OCI-LY1 (cell line): Measurements from ENCODE around the gene IFT81.

Experiments used
- H2AFZ ChIP-seq: fragments of 200-600 bp; sonication (generic), shearing (Covaris generic); 2 replicates; pipeline ENCODE4 v1.6.0; 2014; ENCODE audit warnings: antibody characterized with exemption, mild to moderate bottlenecking, low read length
- H3F3A ChIP-seq: fragments of 200-600 bp; sonication (generic), shearing (Covaris generic); 2 replicates; pipeline ENCODE4 v1.6.0; 2014; ENCODE audit warnings: mild to moderate bottlenecking, antibody characterized with exemption, low read length, moderate library complexity; ENCODE audit not compliant: insufficient read depth
- H3K27ac ChIP-seq: fragments of 200-600 bp; sonication (generic); 2 replicates; pipeline ENCODE4 v1.5.1; 2014; ENCODE audit warnings: low read length, mixed run types, mild to moderate bottlenecking, low read depth; ENCODE audit not compliant: poor library complexity, severe bottlenecking
- H3K27me3 ChIP-seq: fragments of 200-600 bp; sonication (generic); 2 replicates; pipeline ENCODE4 v1.6.0; 2014; ENCODE audit warnings: antibody characterized with exemption, mild to moderate bottlenecking, low read length, moderate library complexity; ENCODE audit not compliant: insufficient read depth
- H3K36me3 ChIP-seq: fragments of 200-600 bp; sonication (generic); 2 replicates; pipeline ENCODE4 v1.6.1; 2014; ENCODE audit warnings: mild to moderate bottlenecking, antibody characterized with exemption, low read length, moderate library complexity, mixed read lengths; ENCODE audit not compliant: insufficient read depth
- H3K4me1 ChIP-seq: fragments of 200-600 bp; sonication (generic); 2 replicates; pipeline ENCODE4 v1.5.1; 2014; ENCODE audit warnings: mild to moderate bottlenecking, low read length, moderate library complexity; ENCODE audit not compliant: insufficient read depth, severe bottlenecking
- H3K4me2 ChIP-seq: fragments of 200-600 bp; sonication (generic), shearing (Covaris generic); 2 replicates; pipeline ENCODE4 v1.6.1; 2014; ENCODE audit warnings: low read length
- H3K4me3 ChIP-seq: fragments of 200-600 bp; sonication (generic); 2 replicates; pipeline ENCODE4 v1.5.1; 2014; ENCODE audit warnings: low read length, low read depth, mild to moderate bottlenecking, mixed read lengths; ENCODE audit not compliant: poor library complexity, severe bottlenecking
- H3K79me2 ChIP-seq: fragments of 200-600 bp; shearing (Covaris generic); 2 replicates; pipeline ENCODE4 v1.6.1; 2016; ENCODE audit warnings: mixed run types, low read length, mixed read lengths; ENCODE audit not compliant: insufficient read depth
- H3K9ac ChIP-seq: fragments of 200-600 bp; sonication (generic), shearing (Covaris generic); 2 replicates; pipeline ENCODE4 v1.6.1; 2014; ENCODE audit warnings: mild to moderate bottlenecking, low read length, mixed read lengths
- H3K9me2 ChIP-seq: fragments of 200-600 bp; sonication (generic), shearing (Covaris generic); 2 replicates; pipeline ENCODE4 v1.6.1; 2014; ENCODE audit warnings: low read depth, mild to moderate bottlenecking, low read length, mixed read lengths
- H3K9me3 ChIP-seq: fragments of 200-600 bp; shearing (Covaris generic); 2 replicates; pipeline ENCODE4 v1.6.1; 2014; ENCODE audit warnings: low read length, mixed read lengths
- H4K20me1 ChIP-seq: fragments of 200-600 bp; sonication (generic), shearing (Covaris generic); 2 replicates; pipeline ENCODE4 v1.6.0; 2016; ENCODE audit warnings: mild to moderate bottlenecking, low read length; ENCODE audit not compliant: insufficient read depth
- CTCF ChIP-seq: fragments of 200-600 bp; sonication (generic), shearing (Covaris generic); IDR thresholded peaks from 2 replicates; pipeline ENCODE4 v1.5.1; 2017; ENCODE audit warnings: mild to moderate bottlenecking, antibody characterized with exemption, low read length, moderate library complexity, mixed read lengths
- EZH2 ChIP-seq: fragments of 200-600 bp; sonication (generic), shearing (Covaris generic); IDR thresholded peaks from 2 replicates; pipeline ENCODE4 v1.8.0; 2017; ENCODE audit warnings: borderline replicate concordance, mixed run types, mild to moderate bottlenecking, antibody characterized with exemption, low read length, moderate library complexity, mixed read lengths

Gene IFT81

DNA sequence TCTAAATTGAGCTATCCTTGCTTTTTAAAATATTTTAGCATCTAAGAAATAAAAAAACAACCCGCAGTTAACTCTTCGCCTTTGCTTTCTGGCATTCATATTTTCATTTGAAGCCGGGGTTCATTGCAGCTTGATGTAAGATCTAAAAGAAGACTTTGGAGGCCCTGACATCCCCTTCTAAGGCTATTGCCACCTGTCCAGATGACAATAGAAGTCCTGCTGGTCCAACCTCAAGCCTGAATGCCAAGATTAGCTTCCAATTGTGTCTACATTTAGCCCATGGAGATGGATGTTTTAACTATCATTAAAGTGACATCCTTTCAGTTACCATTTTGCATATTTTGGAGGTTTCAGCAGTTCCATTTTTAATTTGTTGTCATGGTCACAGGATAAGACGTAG lies 105.3 kb downstream of the IFT81 start:
- H3K4me2 ChIP-seq: no peak overlapping the region
- no peaks in the 10 kb centered on the region for H3K4me1 ChIP-seq
- H3K9ac ChIP-seq: no peak overlapping the region
- no peak overlapping the region for H2AFZ ChIP-seq
- H3F3A ChIP-seq: no peaks in the 10 kb centered on the region
- no peak overlapping the region for H3K4me3 ChIP-seq
- H3K9me2 ChIP-seq: no peaks in the 10 kb centered on the region
- H3K36me3 ChIP-seq: no peaks in the 10 kb centered on the region
- H3K79me2 ChIP-seq: no peaks in the 10 kb centered on the region
- H3K9me3 ChIP-seq: no peaks in the 10 kb centered on the region
- TF ChIP-seq CTCF (no peak), EZH2 (no peak)
- no peaks in the 10 kb centered on the region for H4K20me1 ChIP-seq
- no peak overlapping the region for H3K27ac ChIP-seq
- H3K27me3 ChIP-seq: no peaks in the 10 kb centered on the region

- Histone ChIP-seq H2AFZ (no peak overlapping the region), H3K4me2 (no peak overlapping the region), H4K20me1 (no peaks in the 10 kb centered on the region), H3K79me2 (no peaks in the 10 kb centered on the region), H3K27ac (no peak overlapping the region), H3K4me3 (no peak overlapping the region), H3F3A (no peaks in the 10 kb centered on the region), H3K9me2 (no peaks in the 10 kb centered on the region), H3K4me1 (no peaks in the 10 kb centered on the region), H3K9me3 (no peaks in the 10 kb centered on the region), H3K27me3 (no peaks in the 10 kb centered on the region), H3K9ac (no peak overlapping the region), H3K36me3 (no peaks in the 10 kb centered on the region)
- TF ChIP-seq EZH2 (no peak), CTCF (no peak)
Measured at GRCh38 chr12:110230655-110231054, 106.5 kb downstream of the IFT81 start.

DNA sequence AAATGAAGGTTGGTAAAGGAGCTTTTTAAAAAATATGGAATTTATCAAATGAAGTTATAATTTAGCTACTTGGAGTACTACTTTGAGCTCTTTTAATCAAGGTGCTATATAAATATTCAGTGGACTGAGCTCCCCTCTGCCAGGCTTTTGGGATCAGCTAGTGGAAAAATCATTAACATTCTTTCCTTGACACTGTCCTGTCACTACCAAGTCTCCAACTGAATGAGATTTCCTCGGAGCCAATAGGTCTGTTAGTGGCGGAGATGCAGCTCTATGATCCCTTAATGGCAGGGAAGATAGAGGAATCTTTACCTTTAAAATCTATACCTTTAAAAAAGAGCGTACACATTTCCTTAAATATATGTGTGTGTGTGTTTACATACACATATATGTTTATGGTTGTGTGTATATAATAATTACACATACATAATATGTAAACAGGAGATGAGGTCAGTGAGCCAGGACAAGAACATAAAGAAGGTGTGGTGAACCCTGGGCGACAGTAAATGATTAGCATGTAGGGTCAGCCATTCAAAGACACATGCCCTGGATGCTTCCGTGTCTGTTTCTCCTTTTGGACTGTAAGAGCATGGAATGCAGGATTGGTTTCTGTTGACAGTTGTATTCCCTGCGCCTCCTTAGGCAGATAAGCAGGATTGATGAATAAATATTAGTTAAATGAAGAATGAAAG lies 109.2 kb downstream of the IFT81 start:
- H3K36me3 ChIP-seq: no peaks in the 10 kb centered on the region
- no peaks in the 10 kb centered on the region for H3K79me2 ChIP-seq
- H4K20me1 ChIP-seq: no peaks in the 10 kb centered on the region
- no peak overlapping the region for H3K4me2 ChIP-seq
- H3K27me3 ChIP-seq: no peaks in the 10 kb centered on the region
- H3K27ac ChIP-seq: no peak overlapping the region
- H2AFZ ChIP-seq: no peak overlapping the region
- H3K9ac ChIP-seq: no peak overlapping the region
- no peaks in the 10 kb centered on the region for H3K4me1 ChIP-seq
- H3K9me2 ChIP-seq: no peaks in the 10 kb centered on the region
- no peaks in the 10 kb centered on the region for H3F3A ChIP-seq
- no peak overlapping the region for H3K4me3 ChIP-seq
- H3K9me3 ChIP-seq: no peaks in the 10 kb centered on the region
- TF ChIP-seq CTCF (no peak), EZH2 (no peak)
